ENCODE measurements around the gene IFT81. TPM values are rescaled to one million over a fixed set of nuclear protein-coding genes. Genes with fewer than 3 reads are reported as not detected.

The IFT81 gene
- total RNA-seq, 1 experiment from 2014 or later: 32.9 TPM

- TF ChIP-seq CTCF (conservative IDR thresholded peaks at IDR 0.05; ENCODE audit: low read depth, low read length): no peak
- TF ChIP-seq EZH2 (IDR thresholded peaks at IDR 0.05; ENCODE audit: borderline replicate concordance, low read depth, low read length, poor library complexity, severe bottlenecking): no peak
- CTCF ChIA-PET: interaction anchor here (0.6 kb wide), 2 partner anchors 45 to 162 kb away, joined by 3 read pairs; no protein-coding TSS in a partner anchor
- POLR2A ChIA-PET (ENCODE audit: low non-redundant PET): interaction anchor here (0.6 kb wide), 1 partner anchor 51 kb away, joined by 3 read pairs; no protein-coding TSS in a partner anchor
- H3K9me3 ChIP-seq (ENCODE audit: low read depth, low read length, poor library complexity, severe bottlenecking): no peaks in the 10 kb centered on the region
- H3K27ac ChIP-seq (ENCODE audit: low read depth, low read length, poor library complexity, severe bottlenecking): peak overlapping the region; percentile 95
- intact Hi-C loops (cut with micrococcal nuclease; ENCODE audit: unreplicated experiment): no loop called here
- BruUV-seq (replicated peaks): no TSS peak
- H3K4me3 ChIP-seq (ENCODE audit: low read depth, low read length, poor library complexity, severe bottlenecking): peak overlapping the region; percentile 95
- DNase-seq (ENCODE audit: low spot score): no peak
- peaks cover 14% of the 10 kb centered on the region for H3K4me1 ChIP-seq (ENCODE audit: insufficient read depth, low read length, poor library complexity, severe bottlenecking)
- H3K27me3 ChIP-seq (replicated peaks; ENCODE audit: insufficient read depth, low read depth, low read length, poor library complexity): no peaks in the 10 kb centered on the region
- peaks cover 15% of the 10 kb centered on the region for H3K36me3 ChIP-seq (ENCODE audit: insufficient read depth, low read length, poor library complexity, severe bottlenecking)
Measured at GRCh38 chr12:110123919-110124268, 263 bp upstream of the IFT81 start.

GRCh38 chr12:110126557-110126956, 2.4 kb downstream of the IFT81 start:
- ChIA-PET CTCF (interaction anchor here (0.7 kb wide), 1 partner anchor 231 kb away, joined by 3 read pairs; no protein-coding TSS in a partner anchor), POLR2A (ENCODE audit: low non-redundant PET) (no interaction called here)
- Histone ChIP-seq H3K27me3 (replicated peaks; ENCODE audit: insufficient read depth, low read depth, low read length, poor library complexity) (no peaks in the 10 kb centered on the region), H3K36me3 (ENCODE audit: insufficient read depth, low read length, poor library complexity, severe bottlenecking) (peaks cover 23% of the 10 kb centered on the region), H3K4me1 (ENCODE audit: insufficient read depth, low read length, poor library complexity, severe bottlenecking) (peaks cover 14% of the 10 kb centered on the region), H3K27ac (ENCODE audit: low read depth, low read length, poor library complexity, severe bottlenecking) (peak overlapping the region; percentile 18), H3K4me3 (ENCODE audit: low read depth, low read length, poor library complexity, severe bottlenecking) (no peak overlapping the region), H3K9me3 (ENCODE audit: low read depth, low read length, poor library complexity, severe bottlenecking) (no peaks in the 10 kb centered on the region)
- no peak for TF ChIP-seq EZH2 (IDR thresholded peaks at IDR 0.05; ENCODE audit: borderline replicate concordance, low read depth, low read length, poor library complexity, severe bottlenecking)
- intact Hi-C loops (cut with micrococcal nuclease; ENCODE audit: unreplicated experiment): no loop called here
- TSS peak; percentile 4 for BruUV-seq (replicated peaks)
- DNase-seq (ENCODE audit: low spot score): no peak

GRCh38 chr12:110134691-110135411, 10.7 kb downstream of the IFT81 start:
- no peak overlapping the region for H3K27ac ChIP-seq (ENCODE audit: low read depth, low read length, poor library complexity, severe bottlenecking)
- H3K4me3 ChIP-seq (ENCODE audit: low read depth, low read length, poor library complexity, severe bottlenecking): no peak overlapping the region
- no peaks in the 10 kb centered on the region for H3K4me1 ChIP-seq (ENCODE audit: insufficient read depth, low read length, poor library complexity, severe bottlenecking)
- DNase-seq (ENCODE audit: low spot score): peak; percentile 28
- no peaks in the 10 kb centered on the region for H3K27me3 ChIP-seq (replicated peaks; ENCODE audit: insufficient read depth, low read depth, low read length, poor library complexity)
- intact Hi-C loops (cut with micrococcal nuclease; ENCODE audit: unreplicated experiment): no loop called here
- ChIA-PET POLR2A (ENCODE audit: low non-redundant PET) (no interaction called here), CTCF (no interaction called here)
- TF ChIP-seq CTCF (conservative IDR thresholded peaks at IDR 0.05; ENCODE audit: low read depth, low read length): no peak
- TF ChIP-seq EZH2 (IDR thresholded peaks at IDR 0.05; ENCODE audit: borderline replicate concordance, low read depth, low read length, poor library complexity, severe bottlenecking): no peak
- no TSS peak for BruUV-seq (replicated peaks)
- no peaks in the 10 kb centered on the region for H3K9me3 ChIP-seq (ENCODE audit: low read depth, low read length, poor library complexity, severe bottlenecking)
- peaks cover 51% of the 10 kb centered on the region for H3K36me3 ChIP-seq (ENCODE audit: insufficient read depth, low read length, poor library complexity, severe bottlenecking)

- no peak for DNase-seq (ENCODE audit: low spot score)
- Histone ChIP-seq H3K27ac (ENCODE audit: low read depth, low read length, poor library complexity, severe bottlenecking) (no peak overlapping the region), H3K27me3 (replicated peaks; ENCODE audit: insufficient read depth, low read depth, low read length, poor library complexity) (no peaks in the 10 kb centered on the region), H3K4me3 (ENCODE audit: low read depth, low read length, poor library complexity, severe bottlenecking) (no peak overlapping the region), H3K9me3 (ENCODE audit: low read depth, low read length, poor library complexity, severe bottlenecking) (no peaks in the 10 kb centered on the region), H3K4me1 (ENCODE audit: insufficient read depth, low read length, poor library complexity, severe bottlenecking) (no peaks in the 10 kb centered on the region), H3K36me3 (ENCODE audit: insufficient read depth, low read length, poor library complexity, severe bottlenecking) (peaks cover 51% of the 10 kb centered on the region)
- no TSS peak for BruUV-seq (replicated peaks)
- CTCF ChIA-PET: no interaction called here
- TF ChIP-seq CTCF (conservative IDR thresholded peaks at IDR 0.05; ENCODE audit: low read depth, low read length) (no peak), EZH2 (IDR thresholded peaks at IDR 0.05; ENCODE audit: borderline replicate concordance, low read depth, low read length, poor library complexity, severe bottlenecking) (no peak)
- intact Hi-C loops (cut with micrococcal nuclease; ENCODE audit: unreplicated experiment): no loop called here
- POLR2A ChIA-PET (ENCODE audit: low non-redundant PET): no interaction called here
Measured at GRCh38 chr12:110135806-110136205, 11.6 kb downstream of the IFT81 start.
